ENCODE measurements around the gene CALML5.

CALML5 gene

GRCh38 chr10:5458425-5458824 lies 40.9 kb downstream of the CALML5 start:
- H3K4me3 ChIP-seq (ENCODE audit: low read depth, low read length), result no peak overlapping the region
- TF ChIP-seq, protein P1, sequence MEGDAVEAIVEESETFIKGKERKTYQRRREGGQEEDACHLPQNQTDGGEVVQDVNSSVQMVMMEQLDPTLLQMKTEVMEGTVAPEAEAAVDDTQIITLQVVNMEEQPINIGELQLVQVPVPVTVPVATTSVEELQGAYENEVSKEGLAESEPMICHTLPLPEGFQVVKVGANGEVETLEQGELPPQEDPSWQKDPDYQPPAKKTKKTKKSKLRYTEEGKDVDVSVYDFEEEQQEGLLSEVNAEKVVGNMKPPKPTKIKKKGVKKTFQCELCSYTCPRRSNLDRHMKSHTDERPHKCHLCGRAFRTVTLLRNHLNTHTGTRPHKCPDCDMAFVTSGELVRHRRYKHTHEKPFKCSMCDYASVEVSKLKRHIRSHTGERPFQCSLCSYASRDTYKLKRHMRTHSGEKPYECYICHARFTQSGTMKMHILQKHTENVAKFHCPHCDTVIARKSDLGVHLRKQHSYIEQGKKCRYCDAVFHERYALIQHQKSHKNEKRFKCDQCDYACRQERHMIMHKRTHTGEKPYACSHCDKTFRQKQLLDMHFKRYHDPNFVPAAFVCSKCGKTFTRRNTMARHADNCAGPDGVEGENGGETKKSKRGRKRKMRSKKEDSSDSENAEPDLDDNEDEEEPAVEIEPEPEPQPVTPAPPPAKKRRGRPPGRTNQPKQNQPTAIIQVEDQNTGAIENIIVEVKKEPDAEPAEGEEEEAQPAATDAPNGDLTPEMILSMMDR (IDR thresholded peaks at IDR 0.05; ENCODE audit: low read depth, low read length, missing control alignments), result no peak
- DNase-seq (ENCODE audit: low read depth), result no peak
- in situ Hi-C loops (cut with HindIII; ENCODE audit: low sequenced_read_pairs), result no loop called here

GRCh38 chr10:5457741-5458140 lies 41.6 kb downstream of the CALML5 start:
- no peak for DNase-seq (ENCODE audit: low read depth)
- in situ Hi-C loops (cut with HindIII; ENCODE audit: low sequenced_read_pairs), result no loop called here
- no peak overlapping the region for H3K4me3 ChIP-seq (ENCODE audit: low read depth, low read length)
- TF ChIP-seq, protein P1 (IDR thresholded peaks at IDR 0.05; ENCODE audit: low read depth, low read length, missing control alignments), result no peak

DNA sequence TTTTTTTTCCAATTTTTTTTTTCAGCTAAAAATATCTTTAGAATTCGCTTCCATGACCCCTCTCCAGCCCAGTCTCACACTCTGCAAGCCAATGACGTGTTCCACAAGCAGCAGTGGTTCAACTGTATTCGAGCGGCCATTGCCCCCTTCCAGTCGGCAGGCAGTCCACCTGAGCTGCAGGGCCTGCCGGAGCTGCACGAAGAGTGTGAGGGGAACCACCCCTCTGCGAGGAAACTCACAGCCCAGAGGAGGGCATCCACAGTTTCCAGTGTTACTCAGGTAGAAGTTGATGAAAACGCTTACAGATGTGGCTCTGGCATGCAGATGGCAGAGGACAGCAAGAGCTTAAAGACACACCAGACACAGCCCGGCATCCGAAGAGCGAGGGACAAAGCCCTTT lies 42.8 kb downstream of the CALML5 start:
- in situ Hi-C loops (cut with HindIII; ENCODE audit: low sequenced_read_pairs), result no loop called here
- TF ChIP-seq, protein P1 (IDR thresholded peaks at IDR 0.05; ENCODE audit: low read depth, low read length, missing control alignments), result no peak
- H3K4me3 ChIP-seq (ENCODE audit: low read depth, low read length), result no peak overlapping the region
- no peak for DNase-seq (ENCODE audit: low read depth)

GRCh38 chr10:5453749-5454489 lies 45.5 kb downstream of the CALML5 start:
- no peak overlapping the region for H3K4me3 ChIP-seq (ENCODE audit: low read depth, low read length)
- TF ChIP-seq, protein P1 (IDR thresholded peaks at IDR 0.05; ENCODE audit: low read depth, low read length, missing control alignments), result no peak
- no peak for DNase-seq (ENCODE audit: low read depth)
- in situ Hi-C loops (cut with HindIII; ENCODE audit: low sequenced_read_pairs), result no loop called here

DNA sequence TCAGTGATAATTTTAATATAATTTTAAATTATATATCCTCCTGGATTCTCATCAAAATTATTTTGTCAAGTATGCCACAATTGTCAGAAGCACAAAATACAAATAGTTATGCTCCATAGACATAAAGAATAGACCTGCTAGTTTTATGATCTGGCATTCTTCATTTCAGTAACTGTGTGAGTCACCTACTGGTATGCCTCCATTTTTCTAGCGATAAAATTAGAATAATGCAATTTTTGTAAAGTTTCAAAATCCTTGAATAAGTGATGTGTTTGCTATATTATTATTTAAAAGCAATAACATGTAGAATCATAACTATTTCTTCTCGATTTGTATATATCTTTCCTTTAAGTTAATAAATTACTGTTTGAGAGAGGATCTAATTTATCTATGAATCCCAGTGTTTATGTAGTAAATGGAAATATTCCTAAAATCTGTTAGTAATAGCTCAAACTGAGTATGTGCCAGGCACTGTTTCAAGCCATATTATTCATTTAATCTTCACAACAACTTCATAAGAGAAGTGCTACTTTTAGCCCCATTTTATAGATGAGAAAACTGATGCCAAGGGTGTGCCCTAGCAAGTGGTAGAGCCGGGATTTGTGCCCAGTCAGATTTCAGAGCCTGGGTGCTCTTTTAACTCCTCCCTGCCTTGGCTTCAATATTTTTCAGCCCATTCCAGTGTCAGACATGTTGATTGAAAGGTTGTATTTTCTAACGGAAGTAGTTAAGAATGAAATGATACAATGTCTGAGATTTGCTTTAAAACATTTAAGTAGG lies 48.6 kb downstream of the CALML5 start:
- TF ChIP-seq, protein P1 (IDR thresholded peaks at IDR 0.05; ENCODE audit: low read depth, low read length, missing control alignments), result no peak
- DNase-seq (ENCODE audit: low read depth), result no peak
- in situ Hi-C loops (cut with HindIII; ENCODE audit: low sequenced_read_pairs), result no loop called here
- H3K4me3 ChIP-seq (ENCODE audit: low read depth, low read length), result no peak overlapping the region

DNA sequence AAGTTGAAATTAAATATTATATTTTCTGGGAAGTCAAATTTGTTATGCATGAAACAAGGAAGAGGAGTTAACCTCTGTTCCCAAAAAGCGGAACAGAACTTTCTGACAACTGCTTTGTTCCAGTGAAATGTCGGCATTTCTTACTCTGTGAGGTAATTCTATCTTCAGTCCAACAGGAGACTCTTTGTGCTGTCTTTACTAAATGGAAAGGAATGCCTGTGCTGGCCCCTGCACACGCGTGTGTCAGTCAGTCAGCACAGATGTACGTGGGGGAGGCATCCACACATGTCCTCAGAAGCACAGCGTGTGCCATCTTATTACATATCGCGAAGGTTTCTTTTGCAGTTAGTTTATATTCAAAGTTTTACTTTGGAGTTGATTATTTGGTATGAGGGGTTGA lies 49.5 kb downstream of the CALML5 start:
- DNase-seq (ENCODE audit: low read depth), result no peak
- in situ Hi-C loops (cut with HindIII; ENCODE audit: low sequenced_read_pairs), result loop anchor here (5.0 kb wide), 1 partner anchor 167 kb away; no protein-coding TSS in a partner anchor
- TF ChIP-seq, protein P1 (IDR thresholded peaks at IDR 0.05; ENCODE audit: low read depth, low read length, missing control alignments), result peak; percentile 23
- peak overlapping the region; percentile 15 for H3K4me3 ChIP-seq (ENCODE audit: low read depth, low read length)

Data from astrocyte of the cerebellum (primary cell).